ENCODE measurements around the gene ANKHD1.

ANKHD1 gene

GRCh38 chr5:140401362-140402257 lies at the start of gene ANKHD1:
TSS of gene ANKHD1 (plus strand) at chr5:140401833. CDS start at chr5:140401968, 135 bp downstream.
- peak within 1 kb of the TSS; percentile 94 for H3K27ac ChIP-seq
- peaks cover 38% of the 10 kb centered on the region for H3K4me1 ChIP-seq
- H3K27me3 ChIP-seq, result no peaks in the 10 kb centered on the region
- no peaks in the 10 kb centered on the region for H3K9me3 ChIP-seq
- H3K4me3 ChIP-seq, result peak within 1 kb of the TSS; percentile 100
- TF ChIP-seq Cebpa-rat (IDR thresholded peaks at IDR 0.05), result no peak
- peak within 1 kb of the TSS; percentile 97 for H3K9ac ChIP-seq
- peaks cover 12% of the 10 kb centered on the region for H3K36me3 ChIP-seq
- peak within 1 kb of the TSS; percentile 87 for H3K4me2 ChIP-seq
- H4K20me1 ChIP-seq, result peaks cover 49% of the 10 kb centered on the region

GRCh38 chr5:140355546-140355945 lies 46.1 kb upstream of the ANKHD1 start:
- H3K9me3 ChIP-seq, result no peaks in the 10 kb centered on the region
- no peak for TF ChIP-seq Cebpa-rat (IDR thresholded peaks at IDR 0.05)
- H3K9ac ChIP-seq, result no peak overlapping the region
- H3K27ac ChIP-seq, result no peak overlapping the region
- H4K20me1 ChIP-seq, result no peaks in the 10 kb centered on the region
- H3K36me3 ChIP-seq, result no peaks in the 10 kb centered on the region
- H3K4me3 ChIP-seq, result no peak overlapping the region
- H3K4me2 ChIP-seq, result no peak overlapping the region
- H3K4me1 ChIP-seq, result peaks cover 31% of the 10 kb centered on the region
- no peaks in the 10 kb centered on the region for H3K27me3 ChIP-seq

- H4K20me1 ChIP-seq, result no peaks in the 10 kb centered on the region
- no peak overlapping the region for H3K4me3 ChIP-seq
- no peaks in the 10 kb centered on the region for H3K27me3 ChIP-seq
- peaks cover 21% of the 10 kb centered on the region for H3K4me1 ChIP-seq
- no peak for TF ChIP-seq Cebpa-rat (IDR thresholded peaks at IDR 0.05)
- H3K9me3 ChIP-seq, result no peaks in the 10 kb centered on the region
- no peak overlapping the region for H3K9ac ChIP-seq
- H3K4me2 ChIP-seq, result peak overlapping the region; percentile 69
- 0 out of 2 replicates have a peak overlapping the region, but pooled peaks have one; percentile 3 for H3K27ac ChIP-seq
- no peaks in the 10 kb centered on the region for H3K36me3 ChIP-seq
Measured at GRCh38 chr5:140356853-140357725, 44.5 kb upstream of the ANKHD1 start.

- Histone ChIP-seq H3K27ac (no peak overlapping the region), H3K27me3 (no peaks in the 10 kb centered on the region), H3K4me3 (no peak overlapping the region), H3K9ac (0 out of 2 replicates have a peak overlapping the region, but pooled peaks have one; percentile 3), H4K20me1 (no peaks in the 10 kb centered on the region), H3K4me2 (peak overlapping the region; percentile 69), H3K4me1 (peaks cover 21% of the 10 kb centered on the region), H3K9me3 (no peaks in the 10 kb centered on the region), H3K36me3 (no peaks in the 10 kb centered on the region)
- TF ChIP-seq Cebpa-rat (IDR thresholded peaks at IDR 0.05), result no peak
Measured at GRCh38 chr5:140357726-140358093, 43.9 kb upstream of the ANKHD1 start.

GRCh38 chr5:140358738-140359310 lies 42.8 kb upstream of the ANKHD1 start:
- Histone ChIP-seq H3K36me3 (no peaks in the 10 kb centered on the region), H3K4me2 (no peak overlapping the region), H4K20me1 (no peaks in the 10 kb centered on the region), H3K9ac (no peak overlapping the region), H3K4me1 (peaks cover 32% of the 10 kb centered on the region), H3K27me3 (no peaks in the 10 kb centered on the region), H3K4me3 (no peak overlapping the region), H3K9me3 (no peaks in the 10 kb centered on the region), H3K27ac (no peak overlapping the region)
- no peak for TF ChIP-seq Cebpa-rat (IDR thresholded peaks at IDR 0.05)

- TF ChIP-seq Cebpa-rat (IDR thresholded peaks at IDR 0.05), result no peak
- no peak within 1 kb of the TSS for H3K4me3 ChIP-seq
- H3K9me3 ChIP-seq, result no peaks in the 10 kb centered on the region
- no peaks in the 10 kb centered on the region for H3K27me3 ChIP-seq
- no peak within 1 kb of the TSS for H3K27ac ChIP-seq
- no peak within 1 kb of the TSS for H3K9ac ChIP-seq
- H3K4me1 ChIP-seq, result peaks cover 45% of the 10 kb centered on the region
- H3K4me2 ChIP-seq, result no peak within 1 kb of the TSS
- H3K36me3 ChIP-seq, result no peaks in the 10 kb centered on the region
- no peaks in the 10 kb centered on the region for H4K20me1 ChIP-seq
Measured at GRCh38 chr5:140360101-140360500, 41.5 kb upstream of the ANKHD1 start, which contains the start of gene SLC4A9. TSS of gene SLC4A9 (plus strand) at chr5:140360194. CDS start at chr5:140360237, 43 bp downstream.

- Histone ChIP-seq H3K9me3 (no peaks in the 10 kb centered on the region), H3K27ac (no peak overlapping the region), H3K36me3 (no peaks in the 10 kb centered on the region), H4K20me1 (no peaks in the 10 kb centered on the region), H3K4me2 (no peak overlapping the region), H3K27me3 (no peaks in the 10 kb centered on the region), H3K4me3 (no peak overlapping the region), H3K4me1 (peaks cover 48% of the 10 kb centered on the region), H3K9ac (no peak overlapping the region)
- TF ChIP-seq Cebpa-rat (IDR thresholded peaks at IDR 0.05), result no peak
Measured at GRCh38 chr5:140360681-140361479, 40.8 kb upstream of the ANKHD1 start.

GRCh38 chr5:140361901-140362300 lies 39.7 kb upstream of the ANKHD1 start:
- no peaks in the 10 kb centered on the region for H4K20me1 ChIP-seq
- H3K36me3 ChIP-seq, result no peaks in the 10 kb centered on the region
- TF ChIP-seq Cebpa-rat (IDR thresholded peaks at IDR 0.05), result no peak

GRCh38 chr5:140362311-140362710 lies 39.3 kb upstream of the ANKHD1 start:
- H3K27me3 ChIP-seq, result no peaks in the 10 kb centered on the region
- TF ChIP-seq Cebpa-rat (IDR thresholded peaks at IDR 0.05), result no peak
- no peak overlapping the region for H3K27ac ChIP-seq
- no peaks in the 10 kb centered on the region for H3K36me3 ChIP-seq
- no peak overlapping the region for H3K9ac ChIP-seq
- no peak overlapping the region for H3K4me3 ChIP-seq
- H3K9me3 ChIP-seq, result no peaks in the 10 kb centered on the region
- no peak overlapping the region for H3K4me2 ChIP-seq
- peaks cover 41% of the 10 kb centered on the region for H3K4me1 ChIP-seq
- no peaks in the 10 kb centered on the region for H4K20me1 ChIP-seq

More at GRCh38 chr5:140361901-140362300, 39.7 kb upstream of the ANKHD1 start:
- Histone ChIP-seq H3K4me3 (no peak overlapping the region), H3K9me3 (no peaks in the 10 kb centered on the region), H3K27ac (no peak overlapping the region), H3K9ac (no peak overlapping the region), H3K4me2 (no peak overlapping the region), H3K27me3 (no peaks in the 10 kb centered on the region), H3K4me1 (peaks cover 45% of the 10 kb centered on the region)
